Measurements from ENCODE around the gene FOXA2. TPM values are rescaled to one million over a fixed set of nuclear protein-coding genes. Genes with fewer than 3 reads are reported as not detected.

Gene FOXA2
- total and polyA plus RNA-seq, 2 of the 13 experiments (the other 11 are each of a cell fraction or from before 2014, with no cell fraction given), result 8.8 to 12.2 TPM

GRCh38 chr20:22545045-22545444 lies 39.3 kb downstream of the FOXA2 start (continued):
- TF ChIP-seq ARID4A (CRISPR knock-in tag; IDR thresholded peaks at IDR 0.05; ENCODE audit: borderline replicate concordance), result no peak
- TF ChIP-seq ZNF121 (CRISPR knock-in tag; IDR thresholded peaks at IDR 0.05), result no peak
- no peak for TF ChIP-seq SIX1 (CRISPR knock-in tag; IDR thresholded peaks at IDR 0.05; ENCODE audit: borderline replicate concordance)
- no peak for TF ChIP-seq SSRP1 (CRISPR knock-in tag; IDR thresholded peaks at IDR 0.05)
- TF ChIP-seq ZNF138 (CRISPR knock-in tag; IDR thresholded peaks at IDR 0.05; ENCODE audit: low read depth), result no peak
- TF ChIP-seq KLF16 (CRISPR knock-in tag; IDR thresholded peaks at IDR 0.05), result no peak
- no peak for TF ChIP-seq HDAC1 (CRISPR knock-in tag; IDR thresholded peaks at IDR 0.05)
- no peak for TF ChIP-seq IRX3 (CRISPR knock-in tag; IDR thresholded peaks at IDR 0.05; ENCODE audit: borderline replicate concordance, low read depth)
- TF ChIP-seq AGO1 (IDR thresholded peaks at IDR 0.05; ENCODE audit: low read depth, low read length, poor library complexity, severe bottlenecking), result no peak
- TF ChIP-seq ZNF652 (CRISPR knock-in tag; IDR thresholded peaks at IDR 0.05; ENCODE audit: borderline replicate concordance, low read depth), result no peak
- TF ChIP-seq, protein P1, sequence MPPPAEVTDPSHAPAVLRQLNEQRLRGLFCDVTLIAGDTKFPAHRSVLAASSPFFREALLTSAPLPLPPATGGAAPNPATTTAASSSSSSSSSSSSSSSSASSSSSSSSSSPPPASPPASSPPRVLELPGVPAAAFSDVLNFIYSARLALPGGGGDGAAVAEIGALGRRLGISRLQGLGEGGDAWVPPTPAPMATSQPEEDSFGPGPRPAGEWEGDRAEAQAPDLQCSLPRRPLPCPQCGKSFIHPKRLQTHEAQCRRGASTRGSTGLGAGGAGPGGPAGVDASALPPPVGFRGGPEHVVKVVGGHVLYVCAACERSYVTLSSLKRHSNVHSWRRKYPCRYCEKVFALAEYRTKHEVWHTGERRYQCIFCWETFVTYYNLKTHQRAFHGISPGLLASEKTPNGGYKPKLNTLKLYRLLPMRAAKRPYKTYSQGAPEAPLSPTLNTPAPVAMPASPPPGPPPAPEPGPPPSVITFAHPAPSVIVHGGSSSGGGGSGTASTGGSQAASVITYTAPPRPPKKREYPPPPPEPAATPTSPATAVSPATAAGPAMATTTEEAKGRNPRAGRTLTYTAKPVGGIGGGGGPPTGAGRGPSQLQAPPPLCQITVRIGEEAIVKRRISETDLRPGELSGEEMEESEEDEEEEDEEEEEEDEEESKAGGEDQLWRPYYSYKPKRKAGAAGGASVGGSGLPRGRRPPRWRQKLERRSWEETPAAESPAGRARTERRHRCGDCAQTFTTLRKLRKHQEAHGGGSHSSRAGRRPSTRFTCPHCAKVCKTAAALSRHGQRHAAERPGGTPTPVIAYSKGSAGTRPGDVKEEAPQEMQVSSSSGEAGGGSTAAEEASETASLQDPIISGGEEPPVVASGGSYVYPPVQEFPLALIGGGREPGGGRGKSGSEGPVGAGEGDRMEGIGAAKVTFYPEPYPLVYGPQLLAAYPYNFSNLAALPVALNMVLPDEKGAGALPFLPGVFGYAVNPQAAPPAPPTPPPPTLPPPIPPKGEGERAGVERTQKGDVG (CRISPR knock-in tag; IDR thresholded peaks at IDR 0.05; ENCODE audit: borderline replicate concordance), result no peak
- TF ChIP-seq TMF1 (CRISPR knock-in tag; IDR thresholded peaks at IDR 0.05; ENCODE audit: low read depth), result no peak
- no peak for TF ChIP-seq SETDB1 (CRISPR knock-in tag; IDR thresholded peaks at IDR 0.05; ENCODE audit: borderline replicate concordance)
- TF ChIP-seq SRF (IDR thresholded peaks at IDR 0.05; ENCODE audit: low read depth, low read length), result no peak
- no peak for TF ChIP-seq NPAS2 (CRISPR knock-in tag; IDR thresholded peaks at IDR 0.05; ENCODE audit: borderline replicate concordance)
- TF ChIP-seq ZNF841 (CRISPR knock-in tag; IDR thresholded peaks at IDR 0.05; ENCODE audit: borderline replicate concordance), result no peak
- TF ChIP-seq KDM2A (CRISPR knock-in tag; IDR thresholded peaks at IDR 0.05; ENCODE audit: borderline replicate concordance, low read depth), result no peak
- no peak for TF ChIP-seq RERE (CRISPR knock-in tag; IDR thresholded peaks at IDR 0.05; ENCODE audit: low read depth)
